Caco-2 (cell line): Measurements from ENCODE around the gene SLC9A6. TPM values are rescaled to one million over a fixed set of nuclear protein-coding genes. Genes with fewer than 3 reads are reported as not detected.

Experiments used
- BruUV-seq: library from RNA; stranded (reverse); fragments of 400-500 nt; replicated peaks from 2 replicates; lab custom pipeline; 2021; lab: Mats Ljungman, UMichigan
- CTCF ChIA-PET: fragments of 300-600 bp; sonication (Branson Sonifier 250); formaldehyde crosslinking; loops from one replicate; lab custom pipeline; 2022; ENCODE audit warnings: antibody characterized with exemption; lab: Charles Lee
- POLR2A ChIA-PET: fragments of 300-600 bp; sonication (Branson Sonifier 250); formaldehyde crosslinking; loops from one replicate; lab custom pipeline; 2022; ENCODE audit warnings: antibody characterized with exemption; lab: Charles Lee
- DNase-seq, 2 experiments: peaks; one replicate each; pipeline versions ENCODE4 v3.0.0 to v3.0.0-alpha.2; 2020 to 2022
- H3K27me3 ChIP-seq: replicated peaks from 2 replicates; pipeline ENCODE4 v1.6.0; 2011; ENCODE audit warnings: low read length; ENCODE audit not compliant: control insufficient read depth, insufficient read depth
- H3K36me3 ChIP-seq: 2 replicates; pipeline ENCODE4 v1.5.1; 2011; ENCODE audit warnings: low read length; ENCODE audit not compliant: control insufficient read depth, insufficient read depth
- H3K4me1 ChIP-seq: fragments of 250-450 bp; sonication (Bioruptor Pico); 2 replicates; pipeline ENCODE4 v1.5.1; 2020; ENCODE audit warnings: mild to moderate bottlenecking
- H3K4me3 ChIP-seq: 2 replicates; pipeline ENCODE4 v1.5.1; 2011; ENCODE audit warnings: low read depth, mild to moderate bottlenecking, control low read depth, low read length
- H3K9me3 ChIP-seq: fragments of 250-450 bp; sonication (Bioruptor Pico); 2 replicates; pipeline ENCODE4 v1.5.1; 2020; ENCODE audit warnings: mild to moderate bottlenecking, moderate library complexity
- H3K27ac Mint-ChIP-seq: one replicate; pipeline ENCODE4 v1.8.0; 2022; ENCODE audit warnings: mixed read lengths; ENCODE audit not compliant: unreplicated experiment
- H3K27me3 Mint-ChIP-seq: one replicate; pipeline ENCODE4 v1.8.0; 2022; ENCODE audit warnings: mixed read lengths; ENCODE audit not compliant: insufficient read depth, unreplicated experiment
- H3K36me3 Mint-ChIP-seq: one replicate; pipeline ENCODE4 v1.8.0; 2022; ENCODE audit warnings: mild to moderate bottlenecking, mixed read lengths; ENCODE audit not compliant: insufficient read depth, unreplicated experiment
- H3K4me1 Mint-ChIP-seq: one replicate; pipeline ENCODE4 v1.8.0; 2022; ENCODE audit warnings: low read depth, mixed read lengths; ENCODE audit not compliant: unreplicated experiment
- H3K4me3 Mint-ChIP-seq: one replicate; pipeline ENCODE4 v1.8.0; 2022; ENCODE audit warnings: mild to moderate bottlenecking, moderate library complexity, mixed read lengths; ENCODE audit not compliant: unreplicated experiment
- H3K9me3 Mint-ChIP-seq: one replicate; pipeline ENCODE4 v1.8.0; 2022; ENCODE audit warnings: mixed read lengths; ENCODE audit not compliant: unreplicated experiment
- intact Hi-C: fragments of 100-400 bp; cut with micrococcal nuclease; formaldehyde crosslinking; loops from one replicate; pipeline ENCODE4 v1.10.0; 2022; ENCODE audit not compliant: unreplicated experiment
- total RNA-seq: library from RNA; stranded (reverse); gene quantifications from 2 replicates; pipeline ENCODE4 v1.2.3, GENCODE V29; 2022
- TF ChIP-seq, protein P1 (sequence below), 2 experiments: fragments of 200-600 bp in 1 of 2; IDR thresholded peaks; 1 replicate in 1 of 2; 2 replicates in 1 of 2; pipeline versions ENCODE4 v1.5.1 to v1.8.0; 2011 to 2022; ENCODE audit warnings: antibody characterized with exemption in 1 of 2, control low read depth in 1 of 2, inconsistent platforms in 1 of 2, low read depth in 1 of 2, low read length in 1 of 2, mild to moderate bottlenecking in 1 of 2, moderate library complexity in 1 of 2; ENCODE audit not compliant: insufficient read depth in 1 of 2, severe bottlenecking in 1 of 2, unreplicated experiment in 1 of 2

The SLC9A6 gene
- total RNA-seq, 1 experiment from 2014 or later: 9.9 TPM

GRCh38 chrX:136061286-136061685, 76.1 kb downstream of the SLC9A6 start:
- H3K27me3 ChIP-seq: no peaks in the 10 kb centered on the region
- DNase-seq: no peak

GRCh38 chrX:136061696-136062095, 76.5 kb downstream of the SLC9A6 start:
- H3K4me1 ChIP-seq: no peaks in the 10 kb centered on the region
- no peaks in the 10 kb centered on the region for H3K9me3 Mint-ChIP-seq
- H3K36me3 ChIP-seq: no peaks in the 10 kb centered on the region
- no peaks in the 10 kb centered on the region for H3K4me1 Mint-ChIP-seq
- BruUV-seq: no TSS peak
- no peak overlapping the region for H3K4me3 Mint-ChIP-seq
- H3K27ac Mint-ChIP-seq: no peak overlapping the region
- H3K4me3 ChIP-seq: no peak overlapping the region
- no peaks in the 10 kb centered on the region for H3K36me3 Mint-ChIP-seq
- no peaks in the 10 kb centered on the region for H3K27me3 Mint-ChIP-seq
- no peak for DNase-seq
- intact Hi-C loops: no loop called here
- ChIA-PET POLR2A (no interaction called here), CTCF (no interaction called here)
- H3K9me3 ChIP-seq: no peaks in the 10 kb centered on the region
- H3K27me3 ChIP-seq: no peaks in the 10 kb centered on the region
- TF ChIP-seq, protein P1, sequence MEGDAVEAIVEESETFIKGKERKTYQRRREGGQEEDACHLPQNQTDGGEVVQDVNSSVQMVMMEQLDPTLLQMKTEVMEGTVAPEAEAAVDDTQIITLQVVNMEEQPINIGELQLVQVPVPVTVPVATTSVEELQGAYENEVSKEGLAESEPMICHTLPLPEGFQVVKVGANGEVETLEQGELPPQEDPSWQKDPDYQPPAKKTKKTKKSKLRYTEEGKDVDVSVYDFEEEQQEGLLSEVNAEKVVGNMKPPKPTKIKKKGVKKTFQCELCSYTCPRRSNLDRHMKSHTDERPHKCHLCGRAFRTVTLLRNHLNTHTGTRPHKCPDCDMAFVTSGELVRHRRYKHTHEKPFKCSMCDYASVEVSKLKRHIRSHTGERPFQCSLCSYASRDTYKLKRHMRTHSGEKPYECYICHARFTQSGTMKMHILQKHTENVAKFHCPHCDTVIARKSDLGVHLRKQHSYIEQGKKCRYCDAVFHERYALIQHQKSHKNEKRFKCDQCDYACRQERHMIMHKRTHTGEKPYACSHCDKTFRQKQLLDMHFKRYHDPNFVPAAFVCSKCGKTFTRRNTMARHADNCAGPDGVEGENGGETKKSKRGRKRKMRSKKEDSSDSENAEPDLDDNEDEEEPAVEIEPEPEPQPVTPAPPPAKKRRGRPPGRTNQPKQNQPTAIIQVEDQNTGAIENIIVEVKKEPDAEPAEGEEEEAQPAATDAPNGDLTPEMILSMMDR (IDR thresholded peaks at IDR 0.05; ENCODE audit: insufficient read depth in 1 of 2, low read depth in 1 of 2, low read length in 1 of 2, severe bottlenecking in 1 of 2, unreplicated experiment in 1 of 2): no peak

More at GRCh38 chrX:136061286-136061685, 76.1 kb downstream of the SLC9A6 start:
- H3K27me3 Mint-ChIP-seq: no peaks in the 10 kb centered on the region
- Histone ChIP-seq H3K4me3 (no peak overlapping the region), H3K4me1 (no peaks in the 10 kb centered on the region), H3K9me3 (no peaks in the 10 kb centered on the region), H3K36me3 (no peaks in the 10 kb centered on the region)
- intact Hi-C loops: no loop called here
- POLR2A ChIA-PET: no interaction called here
- CTCF ChIA-PET: no interaction called here
- no TSS peak for BruUV-seq
- no peaks in the 10 kb centered on the region for H3K4me1 Mint-ChIP-seq
- no peaks in the 10 kb centered on the region for H3K36me3 Mint-ChIP-seq
- H3K9me3 Mint-ChIP-seq: no peaks in the 10 kb centered on the region
- no peak overlapping the region for H3K27ac Mint-ChIP-seq
- H3K4me3 Mint-ChIP-seq: no peak overlapping the region
- TF ChIP-seq, protein P1 (IDR thresholded peaks at IDR 0.05; ENCODE audit: insufficient read depth in 1 of 2, low read depth in 1 of 2, low read length in 1 of 2, severe bottlenecking in 1 of 2, unreplicated experiment in 1 of 2): no peak

GRCh38 chrX:136063340-136064079, 78.3 kb downstream of the SLC9A6 start:
- Histone ChIP-seq H3K27me3 (no peaks in the 10 kb centered on the region), H3K4me3 (no peak overlapping the region), H3K4me1 (no peaks in the 10 kb centered on the region), H3K9me3 (no peaks in the 10 kb centered on the region), H3K36me3 (no peaks in the 10 kb centered on the region)
- Mint-ChIP-seq H3K4me3 (no peak overlapping the region), H3K36me3 (no peaks in the 10 kb centered on the region), H3K27me3 (no peaks in the 10 kb centered on the region), H3K27ac (no peak overlapping the region), H3K9me3 (no peaks in the 10 kb centered on the region), H3K4me1 (no peaks in the 10 kb centered on the region)
- TF ChIP-seq, protein P1 (IDR thresholded peaks at IDR 0.05; ENCODE audit: insufficient read depth in 1 of 2, low read depth in 1 of 2, low read length in 1 of 2, severe bottlenecking in 1 of 2, unreplicated experiment in 1 of 2): no peak
- ChIA-PET POLR2A (no interaction called here), CTCF (no interaction called here)
- intact Hi-C loops: no loop called here
- no TSS peak for BruUV-seq
- no peak for DNase-seq
